Subcutaneous preadipocyte (primary cell): Measurements from ENCODE around the gene GOLGA6B. TPM values are rescaled to one million over a fixed set of nuclear protein-coding genes. Genes with fewer than 3 reads are reported as not detected.

Source experiments
- small RNA-seq: library from RNA; depleted of rRNA; stranded (forward); fragments of <200 nt; gene quantifications from one replicate; pipeline ENCODE3, GENCODE V24; 2012
- total RNA-seq: library from RNA; depleted of rRNA; stranded (reverse); fragments of >200 nt; gene quantifications from 2 replicates; pipeline ENCODE4 v1.2.3, GENCODE V29; 2012

GOLGA6B gene
- not detected in 2 replicates for total RNA-seq

GRCh38 chr15:72654397-72654796 is at the start of gene GOLGA6B:
GOLGA6B (plus strand) TSS chr15:72654697; CDS start chr15:72654738, 41 bp downstream.

GRCh38 chr15:72685925-72686794 is 31.7 kb downstream of the GOLGA6B start, which contains the start of the genes BBS4 and HIGD2B:
BBS4 (plus strand) TSS chr15:72686207; CDS start chr15:72686228, 21 bp downstream.
HIGD2B (minus strand) TSS chr15:72686182; CDS start chr15:72676374, 9,808 bp downstream.

Small RNA genes lying within 50 kb of the gene (small RNA-seq; reads per million reads assigned to genes)
- gene RN7SL853P = not detected

Other genes with a start within 250 kb of the GOLGA6B start
- 22.0 and 24.0 TPM in 2 replicates for gene ARIH1, start 180.4 kb upstream of the GOLGA6B start, total RNA-seq
- gene HIGD2B, start 31.5 kb downstream of the GOLGA6B start, total RNA-seq = not detected in 2 replicates
- 10.9 and 15.1 TPM in 2 replicates for gene BBS4, start 31.5 kb downstream of the GOLGA6B start, total RNA-seq
- 50.3 and 54.9 TPM in 2 replicates for gene ADPGK, start 129.1 kb downstream of the GOLGA6B start, total RNA-seq